T-helper 2 cell (primary cell): ENCODE results near the gene FAM20C.
"Not testable (repeated sequence)": the region's sequence is repeated elsewhere in the genome, so short reads cannot be mapped to it uniquely, and the experiment has no call there.

Source experiments
- DNase-seq, 5 experiments: peaks; one replicate each; pipeline versions ENCODE4 v3.0.0 to v3.0.0-alpha.2; 2012 to 2022

FAM20C gene

GRCh38 chr7:230274-230673 lies 37.9 kb downstream of the FAM20C start:
- no peak for DNase-seq

- DNase-seq: no peak
These were observed 38.9 kb downstream of the FAM20C start for GRCh38 chr7:231030-231857.

GRCh38 chr7:231858-232246 lies 39.5 kb downstream of the FAM20C start:
- no peak for DNase-seq

GRCh38 chr7:232410-233248 lies 40.3 kb downstream of the FAM20C start:
- no peak for DNase-seq

- no peak for DNase-seq
These were observed 41.1 kb downstream of the FAM20C start for GRCh38 chr7:233249-234035.

GRCh38 chr7:234051-234707 lies 41.8 kb downstream of the FAM20C start:
- DNase-seq: no peak

GRCh38 chr7:234708-235553 lies 42.6 kb downstream of the FAM20C start:
- no peak for DNase-seq

- no peak for DNase-seq
These were observed 43.4 kb downstream of the FAM20C start for GRCh38 chr7:235576-236395.

GRCh38 chr7:236967-237366 lies 44.6 kb downstream of the FAM20C start:
- no peak for DNase-seq

- no peak for DNase-seq
These were observed 45.0 kb downstream of the FAM20C start for GRCh38 chr7:237385-237784.

- no peak for DNase-seq
These were observed 47.8 kb downstream of the FAM20C start for GRCh38 chr7:240146-240676.

GRCh38 chr7:240887-241421 lies 48.6 kb downstream of the FAM20C start:
- DNase-seq: no peak

- no peak for DNase-seq
These were observed 49.1 kb downstream of the FAM20C start for GRCh38 chr7:241513-241912.

- DNase-seq: not testable (repeated sequence)
These were observed 50.6 kb downstream of the FAM20C start for GRCh38 chr7:242826-243579.

GRCh38 chr7:243580-243978 lies 51.2 kb downstream of the FAM20C start:
- DNase-seq: not testable (repeated sequence)

- DNase-seq: no peak
These were observed 52.6 kb downstream of the FAM20C start for GRCh38 chr7:244974-245373.

GRCh38 chr7:245574-246295 lies 53.4 kb downstream of the FAM20C start:
- DNase-seq: no peak

- no peak for DNase-seq
These were observed 54.1 kb downstream of the FAM20C start for GRCh38 chr7:246451-246850.

- DNase-seq: no peak
These were observed 54.8 kb downstream of the FAM20C start for GRCh38 chr7:247181-247580.
